Left cardiac atrium (tissue), 4 donors: ENCODE measurements around the gene MRPL4. TPM values are rescaled to one million over a fixed set of nuclear protein-coding genes. Genes with fewer than 3 reads are reported as not detected.
"Not testable (repeated sequence)": the region's sequence is repeated elsewhere in the genome, so short reads cannot be mapped to it uniquely, and the experiment has no call there.

ENCODE experiments used
- ATAC-seq, 2 donors: fragments of 200-7000 bp; cut with Tn5 transposase; one replicate each; pipeline ENCODE4 v1.9.1; 2020; ENCODE audit warnings: mild to moderate bottlenecking in 2 of 2, moderate library complexity in 2 of 2
- DNase-seq: peaks from one replicate; pipeline ENCODE4 v3.0.0-alpha.2; 2020
- intact Hi-C, 2 donors: fragments of 100-400 bp; cut with DNase I; formaldehyde crosslinking; loops; one replicate each; pipeline versions ENCODE4 v1.14.1 to v1.15.1; 2022 to 2023
- total RNA-seq, 2 donors: library from RNA; stranded (reverse); fragmentation: NEBNext Ultra II Directional; extraction: Animal tissue kit (Norgen Biotek cat#: 25700); gene quantifications; one replicate each; pipeline ENCODE4 v1.2.1, GENCODE V29; 2021
- donor health status: DM: no; HTN: yes; CAD: no.
- donor health status: DM: no; HTN: yes; CAD: no; lungs with severe emphysema.
- donor health status: DM: yes; HTN: yes; CAD: no.
- donor health status: Dilated cardiomyopathy.

Gene MRPL4
- total RNA-seq, 2 donors from 2014 or later = 60.2 to 68.5 TPM

- no peak for ATAC-seq
- DNase-seq = no peak
- intact Hi-C loops = no loop called here
These were observed 27.9 kb downstream of the MRPL4 start for GRCh38 chr19:10279737-10280442.

DNA sequence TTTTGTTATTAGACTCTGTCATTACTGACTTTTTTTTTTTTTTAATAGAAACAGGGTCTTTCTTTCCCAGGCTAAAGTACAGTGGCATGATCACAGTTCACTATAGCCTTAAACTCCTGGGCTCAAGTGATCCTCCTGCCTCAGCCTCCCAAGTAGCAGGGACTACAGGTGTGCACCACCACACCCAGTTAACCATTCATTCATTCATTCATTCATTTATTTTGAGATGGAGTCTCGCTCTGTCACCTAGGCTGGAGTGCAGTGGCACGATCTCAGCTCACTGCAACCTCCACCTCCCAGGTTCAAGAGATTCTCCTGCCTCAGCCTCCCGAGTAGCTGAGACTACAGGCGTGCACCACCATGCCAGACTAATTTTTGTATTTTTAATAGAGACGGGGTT, 30.0 kb downstream of the MRPL4 start:
- intact Hi-C loops, DNase-seq, ATAC-seq: not testable (repeated sequence)

DNA sequence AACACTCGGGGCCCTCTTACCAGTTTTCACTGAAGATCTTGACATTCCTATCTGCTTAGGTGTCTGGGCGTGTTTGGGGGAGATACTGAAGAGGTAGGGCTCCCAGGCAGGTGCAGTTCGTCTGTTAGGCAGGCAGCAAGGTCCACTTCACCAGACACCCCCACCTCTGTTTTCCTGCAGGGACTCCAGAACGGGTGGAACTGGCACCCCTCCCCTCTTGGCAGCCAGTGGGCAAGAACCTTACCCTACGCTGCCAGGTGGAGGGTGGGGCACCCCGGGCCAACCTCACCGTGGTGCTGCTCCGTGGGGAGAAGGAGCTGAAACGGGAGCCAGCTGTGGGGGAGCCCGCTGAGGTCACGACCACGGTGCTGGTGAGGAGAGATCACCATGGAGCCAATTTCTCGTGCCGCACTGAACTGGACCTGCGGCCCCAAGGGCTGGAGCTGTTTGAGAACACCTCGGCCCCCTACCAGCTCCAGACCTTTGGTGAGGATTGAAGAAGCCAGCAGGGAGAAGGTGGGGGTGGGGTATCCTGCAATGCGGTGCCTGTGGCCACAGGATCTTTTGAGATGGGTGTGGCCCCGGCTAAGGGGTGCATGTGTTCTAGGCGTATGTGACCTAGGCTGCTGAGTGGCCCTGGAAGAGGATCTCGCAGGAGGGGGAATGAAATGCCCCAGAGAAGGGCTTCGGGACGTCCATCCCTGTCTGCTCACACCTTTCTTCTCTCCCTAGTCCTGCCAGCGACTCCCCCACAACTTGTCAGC, 31.5 kb downstream of the MRPL4 start:
- intact Hi-C loops = no loop called here
- ATAC-seq = no peak
- no peak for DNase-seq

GRCh38 chr19:10284065-10284959, 32.3 kb downstream of the MRPL4 start:
- ATAC-seq (no peak), DNase-seq (no peak)
- intact Hi-C loops = no loop called here

DNA sequence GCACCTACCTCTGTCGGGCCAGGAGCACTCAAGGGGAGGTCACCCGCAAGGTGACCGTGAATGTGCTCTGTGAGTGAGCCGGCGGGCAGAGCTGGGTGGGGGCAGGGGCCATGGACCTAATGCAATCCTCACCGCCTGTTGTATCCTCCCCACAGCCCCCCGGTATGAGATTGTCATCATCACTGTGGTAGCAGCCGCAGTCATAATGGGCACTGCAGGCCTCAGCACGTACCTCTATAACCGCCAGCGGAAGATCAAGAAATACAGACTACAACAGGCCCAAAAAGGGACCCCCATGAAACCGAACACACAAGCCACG, 32.9 kb downstream of the MRPL4 start:
- intact Hi-C loops = no loop called here
- ATAC-seq = no peak
- DNase-seq = no peak

GRCh38 chr19:10285393-10285792, 33.4 kb downstream of the MRPL4 start:
- no peak for ATAC-seq
- intact Hi-C loops = no loop called here
- no peak for DNase-seq

DNA sequence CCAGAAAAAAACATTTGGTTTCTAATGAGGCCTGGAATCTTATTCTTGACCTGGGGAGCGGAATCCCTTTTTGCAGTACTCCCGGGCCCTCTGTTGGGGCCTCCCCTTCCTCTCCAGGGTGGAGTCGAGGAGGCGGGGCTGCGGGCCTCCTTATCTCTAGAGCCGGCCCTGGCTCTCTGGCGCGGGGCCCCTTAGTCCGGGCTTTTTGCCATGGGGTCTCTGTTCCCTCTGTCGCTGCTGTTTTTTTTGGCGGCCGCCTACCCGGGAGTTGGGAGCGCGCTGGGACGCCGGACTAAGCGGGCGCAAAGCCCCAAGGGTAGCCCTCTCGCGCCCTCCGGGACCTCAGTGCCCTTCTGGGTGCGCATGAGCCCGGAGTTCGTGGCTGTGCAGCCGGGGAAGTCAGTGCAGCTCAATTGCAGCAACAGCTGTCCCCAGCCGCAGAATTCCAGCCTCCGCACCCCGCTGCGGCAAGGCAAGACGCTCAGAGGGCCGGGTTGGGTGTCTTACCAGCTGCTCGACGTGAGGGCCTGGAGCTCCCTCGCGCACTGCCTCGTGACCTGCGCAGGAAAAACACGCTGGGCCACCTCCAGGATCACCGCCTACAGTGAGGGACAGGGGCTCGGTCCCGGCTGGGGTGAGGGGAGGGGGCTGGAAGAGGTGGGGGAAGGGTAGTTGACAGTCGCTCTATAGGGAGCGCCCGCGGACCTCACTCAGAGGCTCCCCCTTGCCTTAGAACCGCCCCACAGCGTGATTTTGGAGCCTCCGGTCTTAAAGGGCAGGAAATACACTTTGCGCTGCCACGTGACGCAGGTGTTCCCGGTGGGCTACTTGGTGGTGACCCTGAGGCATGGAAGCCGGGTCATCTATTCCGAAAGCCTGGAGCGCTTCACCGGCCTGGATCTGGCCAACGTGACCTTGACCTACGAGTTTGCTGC, 35.1 kb downstream of the MRPL4 start, which contains the start of gene ICAM4:
Gene ICAM4, plus strand, starts transcription at position 153 of the 935 bp plus-strand sequence. Its CDS starts 58 bp downstream, at position 211.
- ATAC-seq (peak; percentile 70), DNase-seq (peak; percentile 91)
- intact Hi-C loops = no loop called here

- no peak for ATAC-seq
- intact Hi-C loops = no loop called here
- DNase-seq = no peak
These were observed 36.7 kb downstream of the MRPL4 start for GRCh38 chr19:10288662-10289166.

DNA sequence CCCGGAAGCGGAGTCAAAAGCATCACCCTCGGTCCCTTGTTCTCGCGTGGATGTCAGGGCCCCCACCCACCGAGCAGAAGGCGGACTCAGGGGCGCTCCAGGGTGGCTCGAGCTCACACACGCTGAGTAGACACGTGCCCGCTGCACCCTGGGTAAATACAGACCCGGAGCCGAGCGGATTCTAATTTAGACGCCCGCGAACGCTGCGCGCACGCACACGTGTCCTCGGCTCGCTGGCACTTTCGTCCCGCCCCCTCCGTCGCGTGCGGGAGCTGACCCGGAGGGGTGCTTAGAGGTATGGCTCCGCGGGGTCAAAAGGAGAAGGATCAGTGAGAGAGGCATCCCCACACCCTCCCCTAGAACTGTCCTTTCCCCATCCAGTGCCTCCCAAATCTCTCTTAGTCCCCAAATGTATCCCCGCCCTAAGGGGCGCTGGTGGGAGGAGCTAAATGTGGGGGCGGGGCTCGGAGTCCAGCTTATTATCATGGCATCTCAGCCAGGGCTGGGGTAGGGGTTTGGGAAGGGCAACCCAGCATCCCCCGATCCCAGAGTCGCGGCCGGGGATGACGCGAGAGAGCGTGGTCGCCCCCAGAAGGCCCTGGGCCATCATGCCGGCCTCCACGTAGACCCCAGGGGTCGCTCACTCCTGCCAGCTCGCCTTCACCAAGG, 37.3 kb downstream of the MRPL4 start:
- DNase-seq (peak; percentile 65), ATAC-seq (peak in 1 of 2 donors; percentile 6)
- intact Hi-C loops = no loop called here

DNA sequence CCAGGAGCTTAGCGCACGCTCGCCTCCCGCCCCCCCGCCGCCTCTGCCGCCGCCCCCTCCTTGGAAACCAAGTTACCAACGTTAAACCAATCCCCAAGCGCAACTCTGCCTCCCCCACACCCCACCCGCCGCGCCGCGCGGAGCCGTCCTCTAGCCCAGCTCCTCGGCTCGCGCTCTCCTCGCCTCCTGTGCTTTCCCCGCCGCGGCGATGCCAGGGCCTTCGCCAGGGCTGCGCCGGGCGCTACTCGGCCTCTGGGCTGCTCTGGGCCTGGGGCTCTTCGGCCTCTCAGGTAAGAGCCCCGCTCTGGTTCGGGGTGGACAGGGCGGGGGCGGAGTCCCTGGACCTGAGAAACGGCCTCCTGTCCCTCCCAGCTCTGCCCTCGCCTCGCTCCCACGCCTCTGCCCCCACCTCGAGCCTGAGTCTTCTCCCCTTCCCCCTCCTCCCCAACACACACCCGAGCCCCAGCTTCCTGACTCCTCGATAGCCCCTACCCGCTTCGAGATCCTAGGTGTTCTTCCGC, 37.9 kb downstream of the MRPL4 start, which contains the start of gene ICAM5:
Gene ICAM5, plus strand, starts transcription at position 117 of the 521 bp plus-strand sequence. Its CDS starts 92 bp downstream, at position 209.
- DNase-seq (no peak), ATAC-seq (no peak)
- intact Hi-C loops = no loop called here

DNA sequence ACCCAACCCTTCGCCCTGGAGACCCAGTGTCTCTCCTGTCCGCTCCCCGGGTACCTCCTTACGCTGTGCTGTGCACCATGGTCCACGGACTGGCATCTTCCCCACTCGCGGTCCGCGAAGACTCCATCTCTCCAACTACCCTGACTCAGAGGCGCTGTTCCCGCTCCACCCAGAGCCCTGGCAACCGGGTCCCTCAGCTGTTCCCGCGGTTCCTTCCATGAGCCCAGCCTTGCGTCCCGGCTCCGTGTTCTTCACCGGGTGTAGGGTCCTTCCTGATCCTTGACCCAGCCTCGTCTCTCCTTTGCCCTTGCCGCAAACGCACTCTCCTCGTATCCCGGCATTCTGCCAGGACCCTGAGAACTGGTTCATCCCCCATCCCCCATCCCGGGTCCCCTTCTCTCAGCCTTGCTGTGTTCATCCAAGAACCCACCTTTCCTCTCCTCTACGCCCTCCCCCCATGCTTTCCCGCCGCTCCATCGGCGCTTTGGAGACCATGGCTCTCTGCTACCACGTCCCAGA, 38.4 kb downstream of the MRPL4 start:
- ATAC-seq (peak in 1 of 2 donors; percentile 3), DNase-seq (peak; percentile 58)
- intact Hi-C loops = no loop called here

DNA sequence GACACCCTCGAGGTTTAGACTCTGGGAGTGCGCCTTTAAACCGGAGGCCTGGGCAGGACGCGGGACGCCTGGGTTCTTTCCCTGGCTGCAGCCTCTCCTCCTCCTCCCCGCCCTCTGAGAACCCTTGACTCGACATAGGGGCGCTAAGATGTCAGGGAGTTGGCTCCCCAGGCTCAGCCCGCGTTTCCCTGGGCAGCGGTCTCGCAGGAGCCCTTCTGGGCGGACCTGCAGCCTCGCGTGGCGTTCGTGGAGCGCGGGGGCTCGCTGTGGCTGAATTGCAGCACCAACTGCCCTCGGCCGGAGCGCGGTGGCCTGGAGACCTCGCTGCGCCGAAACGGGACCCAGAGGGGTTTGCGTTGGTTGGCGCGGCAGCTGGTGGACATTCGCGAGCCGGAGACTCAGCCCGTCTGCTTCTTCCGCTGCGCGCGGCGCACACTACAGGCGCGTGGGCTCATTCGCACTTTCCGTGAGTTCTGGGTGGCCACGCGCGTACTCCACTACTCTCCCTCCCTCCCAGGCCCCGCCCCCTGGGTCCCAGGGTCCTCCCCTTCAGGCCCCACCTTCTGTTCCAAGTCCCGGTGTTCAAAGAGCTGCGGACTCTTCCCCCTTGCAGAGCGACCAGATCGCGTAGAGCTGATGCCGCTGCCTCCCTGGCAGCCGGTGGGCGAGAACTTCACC, 39.0 kb downstream of the MRPL4 start:
- DNase-seq (peak; percentile 73), ATAC-seq (peak; percentile 39 to 44)
- intact Hi-C loops = no loop called here

- intact Hi-C loops = no loop called here
- no peak for ATAC-seq
- DNase-seq = no peak
These were observed 39.7 kb downstream of the MRPL4 start for GRCh38 chr19:10291554-10292205.

- ATAC-seq (peak; percentile 65 to 76), DNase-seq (peak; percentile 87)
- intact Hi-C loops = no loop called here
These were observed 40.3 kb downstream of the MRPL4 start for GRCh38 chr19:10292206-10292788.

GRCh38 chr19:10292789-10293636, 41.0 kb downstream of the MRPL4 start:
- ATAC-seq (no peak), DNase-seq (no peak)
- intact Hi-C loops = no loop called here
